Iris pigment epithelial cell (primary cell): ENCODE results near the gene LIMA1.
"Not testable (repeated sequence)": the region's sequence is repeated elsewhere in the genome, so short reads cannot be mapped to it uniquely, and the experiment has no call there.

Experiments
- DNase-seq: peaks from one replicate; pipeline ENCODE4 v3.0.0-alpha.2; 2011; ENCODE audit warnings: low read depth

The LIMA1 gene

DNA sequence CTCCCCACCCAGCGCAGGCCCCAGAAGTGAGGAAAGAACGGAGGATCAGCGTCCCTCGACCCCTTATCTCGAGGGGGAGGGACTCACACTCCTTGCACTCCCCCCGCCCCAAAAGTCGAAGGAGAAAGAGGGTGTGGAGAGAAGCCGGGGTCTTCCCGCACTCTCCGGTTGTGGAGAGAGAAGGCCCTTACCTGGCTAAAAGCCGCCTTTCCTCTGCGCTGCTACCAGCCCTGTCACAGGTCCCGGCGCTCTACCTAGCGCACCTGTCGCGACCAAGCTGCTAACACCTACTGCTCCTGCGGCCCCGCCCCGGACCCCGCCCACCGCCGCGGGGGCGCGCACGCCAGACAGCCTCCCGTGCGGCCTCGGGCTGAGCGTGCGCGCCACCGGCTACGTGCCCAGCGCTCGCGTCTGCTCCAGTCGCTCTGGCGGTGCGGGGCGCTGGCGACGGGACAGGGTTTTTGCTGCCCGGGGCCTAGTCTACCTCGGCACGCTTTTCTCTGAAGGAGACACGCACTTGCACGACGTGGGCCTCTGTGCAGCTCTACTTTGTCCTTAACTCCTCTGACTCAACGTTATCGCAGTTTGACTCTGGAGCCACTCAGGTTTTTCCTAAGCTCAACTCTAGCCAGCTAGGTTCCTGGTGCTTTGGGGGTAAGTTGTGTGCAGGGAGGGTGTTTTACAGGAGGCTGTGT lies at the start of gene LIMA1:
LIMA1 (minus strand) TSS at position 292 of the 695 bp plus-strand sequence. CDS start 34,769 bp downstream, outside the sequence.
- peak; percentile 82 for DNase-seq

DNA sequence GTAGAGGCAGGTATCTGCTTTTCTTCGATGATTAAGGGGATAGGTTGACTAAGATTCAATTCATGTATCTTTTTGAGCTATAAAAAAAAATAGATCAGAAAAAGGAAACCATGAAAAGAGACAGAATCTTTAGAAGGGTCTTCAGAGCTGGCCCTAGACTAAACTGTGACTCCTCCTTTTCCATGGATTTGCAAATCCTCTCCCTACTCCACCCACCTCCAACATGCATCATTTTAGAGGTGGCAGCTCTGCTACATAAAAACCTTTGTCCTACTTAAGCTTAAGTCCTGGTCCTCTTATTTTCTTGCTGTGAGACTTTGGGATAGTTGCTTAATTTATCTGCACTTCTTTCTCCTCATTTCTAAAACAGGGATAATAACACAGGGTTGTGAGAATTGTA lies 48.4 kb upstream of the LIMA1 start:
- DNase-seq, result no peak

DNA sequence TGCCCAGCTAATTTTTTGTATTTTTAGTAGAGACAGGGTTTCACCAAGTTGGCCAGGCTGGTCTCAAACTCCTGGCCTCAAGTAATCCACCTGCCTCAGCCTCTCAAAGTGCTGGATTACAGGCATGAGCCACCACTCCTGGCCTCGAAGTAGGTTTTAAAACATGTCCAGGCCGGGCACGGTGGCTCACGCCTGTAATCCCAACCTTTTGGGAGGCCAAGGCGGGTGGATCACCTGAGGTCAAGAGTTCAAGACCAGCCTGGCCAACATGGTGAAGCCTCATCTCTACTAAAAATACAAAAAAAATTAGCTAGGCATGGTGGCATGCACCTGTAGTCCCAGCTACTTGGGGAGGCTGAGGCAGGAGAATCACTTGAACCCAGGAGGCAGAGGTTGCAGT lies 45.3 kb upstream of the LIMA1 start:
- DNase-seq, result not testable (repeated sequence)

DNA sequence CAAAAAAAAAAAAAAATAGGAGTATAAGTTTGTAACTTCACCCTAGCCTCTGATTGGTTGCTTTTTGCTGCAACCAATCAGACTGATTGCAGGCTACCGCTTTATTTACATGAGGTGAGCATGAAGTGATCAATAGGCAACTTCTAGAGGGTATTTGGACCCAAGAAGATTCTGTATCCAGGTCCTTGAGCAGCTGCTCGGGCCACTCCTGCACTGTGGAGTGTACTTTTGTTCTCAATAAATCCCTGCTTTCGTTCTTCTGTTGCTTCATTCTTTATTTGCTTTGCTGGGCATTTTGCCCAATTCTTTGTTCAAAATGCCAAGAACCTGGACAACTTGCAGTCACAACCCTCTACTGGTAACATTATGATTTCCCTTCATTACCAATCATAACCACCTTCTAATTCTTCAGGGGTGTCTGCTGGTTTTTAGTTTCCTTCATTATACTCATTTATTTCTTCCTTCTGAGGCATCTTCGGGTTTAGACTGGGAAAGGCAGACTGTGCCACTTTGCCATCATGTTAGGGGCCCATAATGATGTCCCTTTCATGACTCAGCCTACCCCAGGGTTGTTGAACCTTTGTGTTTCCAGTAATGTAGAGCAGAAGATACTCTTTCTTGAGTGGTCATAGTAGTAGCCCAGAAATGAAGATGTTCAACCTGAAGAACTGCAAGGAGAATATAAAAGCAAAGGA lies 43.4 kb upstream of the LIMA1 start:
- DNase-seq, result peak; percentile 72

DNA sequence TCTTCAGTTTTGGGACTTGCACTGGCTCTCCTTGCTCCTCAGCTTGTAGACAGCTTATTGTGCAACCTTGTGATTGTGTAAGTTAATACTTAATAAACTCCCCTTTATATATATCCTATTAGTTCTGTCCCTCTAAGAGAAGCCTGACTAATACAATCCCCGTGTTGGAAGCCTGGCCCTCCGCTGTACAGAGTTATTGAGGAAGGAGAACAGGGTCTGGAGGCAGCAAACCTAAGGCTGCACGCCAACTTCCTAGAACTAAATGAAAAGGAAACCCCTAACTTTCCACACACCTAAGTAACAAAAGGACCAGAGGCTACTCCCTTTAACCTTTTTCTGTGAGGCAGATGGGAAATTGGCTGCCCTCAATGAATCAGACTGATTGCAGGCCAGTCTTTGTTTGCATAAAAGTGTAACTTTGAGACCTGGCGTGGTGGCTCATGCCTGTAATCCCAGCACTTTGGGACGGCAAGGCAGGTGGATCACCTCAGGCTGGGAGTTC lies 42.6 kb upstream of the LIMA1 start:
- peak; percentile 52 for DNase-seq

DNA sequence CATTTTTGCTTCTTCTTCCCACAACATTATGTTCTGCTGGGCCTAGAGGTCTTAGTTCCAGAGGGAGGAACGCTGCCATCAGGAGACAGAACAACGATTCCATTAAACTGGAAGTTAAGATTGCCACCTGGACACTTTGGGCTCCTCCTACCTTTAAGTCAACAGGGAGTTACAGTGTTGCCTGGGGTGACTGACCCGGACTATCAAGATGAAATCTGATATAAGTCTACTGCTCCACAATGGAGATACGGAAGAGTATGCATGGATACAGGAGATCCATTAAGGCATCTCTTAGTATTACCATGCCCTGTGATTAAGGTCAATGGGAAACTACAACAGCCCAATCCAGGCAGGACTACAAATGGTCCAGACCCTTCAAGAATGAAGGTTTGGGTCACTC lies 41.5 kb upstream of the LIMA1 start:
- DNase-seq, result not testable (repeated sequence)

DNA sequence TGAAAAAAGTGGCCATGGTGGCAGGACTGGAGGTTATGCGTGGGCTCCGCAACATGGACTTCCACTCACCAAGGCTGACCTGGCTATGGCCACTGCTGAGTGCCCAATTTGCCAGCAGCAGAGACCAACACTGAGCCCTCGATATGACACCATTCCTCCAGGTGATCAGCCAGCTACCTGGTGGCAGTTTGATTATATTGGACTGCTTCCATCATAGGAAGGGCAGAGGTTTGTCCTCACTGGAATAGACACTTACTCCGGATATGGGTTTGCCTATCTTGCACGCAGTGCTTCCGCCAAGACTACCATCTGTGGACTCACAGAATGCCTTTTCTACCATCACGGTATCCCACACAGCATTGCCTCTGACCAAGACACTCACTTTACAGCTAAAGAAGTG lies 40.8 kb upstream of the LIMA1 start:
- not testable (repeated sequence) for DNase-seq

DNA sequence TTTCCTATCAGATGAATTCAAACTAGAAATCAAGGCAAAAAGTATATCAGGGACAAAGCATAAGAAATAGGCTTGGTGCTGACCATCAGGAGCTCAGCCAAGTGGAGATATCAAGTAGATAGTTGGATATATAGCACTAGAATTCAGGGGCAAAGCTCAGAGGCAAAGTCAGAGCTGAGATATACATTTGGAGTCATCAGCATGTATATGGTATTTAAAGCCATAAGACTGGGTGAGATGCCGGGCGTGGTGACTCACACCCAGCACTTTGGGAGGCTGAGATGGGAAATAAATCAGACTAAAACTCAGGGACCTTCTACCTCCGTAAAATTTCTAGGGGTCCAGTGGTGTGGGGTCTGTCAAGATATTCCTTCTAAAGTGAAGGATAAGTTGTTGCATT lies 38.9 kb upstream of the LIMA1 start:
- DNase-seq, result no peak

DNA sequence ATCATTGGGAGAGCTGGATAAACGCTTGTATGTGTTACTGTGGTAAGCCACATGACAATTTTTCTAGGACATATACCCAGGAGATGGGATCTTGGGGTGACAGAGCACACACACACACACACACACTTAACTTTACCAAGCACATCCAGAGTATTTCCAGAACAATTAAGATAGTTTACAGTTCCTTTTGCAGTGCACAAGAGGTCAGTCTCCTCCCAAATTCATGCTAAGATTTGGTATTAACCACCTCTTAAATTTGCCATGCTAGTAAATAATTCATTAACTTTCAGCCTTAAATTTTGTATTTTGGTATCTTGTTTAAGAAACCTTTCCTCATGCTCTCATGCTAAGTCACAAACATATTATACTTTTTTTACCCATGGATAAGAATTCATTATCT lies 33.9 kb upstream of the LIMA1 start:
- no peak for DNase-seq

DNA sequence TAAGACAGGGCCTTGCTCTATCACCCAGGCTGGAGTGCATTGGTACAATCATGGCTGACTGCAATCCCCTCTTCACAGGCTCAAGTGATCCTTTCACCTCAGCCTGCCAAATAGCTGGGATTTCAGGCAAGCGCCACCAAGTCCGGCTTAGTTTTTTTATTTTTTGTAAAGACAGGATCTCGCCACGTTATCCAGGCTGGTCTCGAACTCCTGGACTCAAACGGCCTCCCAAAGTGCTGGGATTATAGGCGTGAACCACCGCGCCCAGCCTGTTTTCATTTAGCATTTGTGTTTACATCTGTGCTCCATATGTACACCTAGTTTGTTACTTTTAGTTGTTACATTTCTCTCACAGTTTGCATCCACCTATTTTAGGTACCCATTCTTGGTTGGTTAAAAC lies 32.5 kb upstream of the LIMA1 start:
- no peak for DNase-seq

DNA sequence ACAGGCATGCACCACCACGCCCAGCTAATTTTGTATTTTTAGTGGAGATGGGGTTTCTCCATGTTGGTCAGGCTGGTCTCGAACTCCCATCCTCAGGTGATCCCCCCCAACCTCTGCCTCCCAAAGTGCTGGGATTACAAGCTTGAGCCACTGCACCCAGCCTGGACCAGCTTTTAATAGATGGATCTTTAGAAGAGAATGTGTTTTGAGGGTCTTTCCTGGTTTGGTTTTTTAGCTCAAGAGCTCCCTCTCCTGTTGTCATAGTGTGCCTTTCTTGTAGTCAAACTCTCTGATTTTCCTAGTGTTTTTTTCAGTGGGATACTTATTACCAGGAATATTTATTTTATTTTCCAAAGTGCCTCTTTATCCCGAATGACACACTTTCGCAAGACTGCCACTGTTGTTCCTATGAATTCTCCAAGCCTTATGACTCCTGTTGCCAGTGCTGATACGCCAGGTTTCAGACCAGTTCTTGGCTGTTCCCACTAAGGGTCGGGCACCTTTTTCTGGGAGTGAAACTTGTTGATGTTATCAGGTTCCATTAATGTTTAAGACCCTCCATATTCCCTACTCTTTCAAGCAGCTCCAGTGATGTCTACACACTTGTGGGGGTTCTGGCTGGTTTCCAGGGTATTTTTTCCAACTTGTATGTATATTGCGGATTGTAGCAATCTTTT lies 31.5 kb upstream of the LIMA1 start:
- peak; percentile 66 for DNase-seq

DNA sequence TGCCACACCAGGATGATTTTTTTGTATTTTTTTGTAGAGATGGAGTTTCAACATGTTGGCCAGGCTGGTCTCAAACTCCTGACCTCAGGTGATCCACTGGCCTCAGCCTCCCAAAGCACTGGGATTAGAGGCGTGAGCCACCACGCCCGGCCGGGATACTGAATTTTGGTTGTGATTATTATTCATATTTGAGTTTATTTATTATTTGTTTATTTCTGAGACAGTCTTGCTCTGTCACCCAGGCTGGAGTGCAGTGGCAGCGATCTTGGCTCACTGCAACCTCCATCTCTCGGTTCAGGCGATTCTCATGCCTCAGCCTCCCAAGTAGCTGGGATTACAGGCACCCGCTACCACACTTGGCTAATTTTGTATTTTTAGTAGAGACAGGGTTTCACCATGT lies 30.7 kb upstream of the LIMA1 start:
- DNase-seq, result not testable (repeated sequence)

DNA sequence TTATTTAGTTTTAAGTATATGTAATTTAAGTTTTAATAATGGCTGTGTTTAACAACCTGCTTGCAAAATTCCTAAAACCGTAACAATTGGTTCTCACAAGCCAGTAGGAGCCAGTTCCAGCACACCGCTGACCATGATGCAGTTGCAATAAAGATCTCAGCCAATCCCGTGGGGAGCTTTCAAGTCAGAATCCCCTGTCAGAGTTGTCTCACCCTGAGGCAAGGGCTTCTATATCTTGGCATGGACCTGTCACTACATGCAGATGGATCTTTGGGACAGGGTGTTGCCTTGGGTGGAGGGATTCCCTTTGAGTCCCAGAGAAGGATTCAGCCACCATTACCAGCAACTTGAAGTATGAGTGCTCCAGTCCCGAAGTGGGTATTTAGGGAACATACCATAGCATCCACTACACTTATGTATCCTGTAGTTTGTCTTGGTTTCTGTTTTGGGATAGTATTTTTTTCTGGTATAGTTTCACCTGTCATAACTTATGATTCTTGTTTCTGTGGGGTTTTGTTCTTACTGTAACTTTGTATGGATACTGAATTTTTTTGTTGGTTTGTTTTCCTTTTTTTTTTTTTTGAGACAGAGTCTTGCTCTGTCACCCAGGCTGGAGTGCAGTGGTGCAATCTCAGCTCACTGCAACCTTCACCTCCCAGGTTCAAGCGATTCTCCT lies 30.1 kb upstream of the LIMA1 start:
- DNase-seq, result no peak

DNA sequence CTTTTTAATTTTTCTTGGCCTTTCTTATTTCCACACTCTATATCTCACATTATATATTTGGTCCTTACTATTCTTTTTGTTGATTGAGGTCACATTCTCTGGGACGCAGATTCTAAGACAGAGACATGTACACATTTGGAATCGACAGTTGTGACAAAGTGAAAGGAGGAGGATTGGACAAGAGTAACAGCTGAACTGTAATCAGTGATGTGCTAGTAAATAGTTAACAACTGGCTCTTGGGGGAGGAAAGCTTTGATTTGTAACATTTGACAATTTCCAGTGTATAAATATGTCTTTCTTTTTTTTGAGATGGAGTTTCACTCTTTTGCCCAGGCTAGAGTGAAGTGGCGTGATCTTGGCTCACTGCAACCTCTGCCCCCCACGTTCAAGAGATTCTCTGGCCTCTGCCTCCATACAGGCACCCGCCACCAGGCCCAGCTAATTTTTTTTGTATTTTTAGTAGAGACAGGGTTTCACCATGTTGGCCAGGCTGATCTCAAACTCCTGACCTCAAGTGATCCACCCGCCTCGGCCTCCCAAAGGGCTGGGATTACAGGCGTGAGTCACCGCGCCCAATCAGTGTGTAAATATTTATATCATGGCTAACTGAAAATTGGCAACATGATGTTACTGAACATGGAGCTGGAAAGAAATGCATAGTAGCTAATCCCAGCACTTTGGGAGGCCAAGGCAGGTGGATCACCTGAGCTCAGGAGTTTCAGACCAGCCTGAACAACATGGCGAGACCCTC lies 28.7 kb upstream of the LIMA1 start:
- peak; percentile 86 for DNase-seq

DNA sequence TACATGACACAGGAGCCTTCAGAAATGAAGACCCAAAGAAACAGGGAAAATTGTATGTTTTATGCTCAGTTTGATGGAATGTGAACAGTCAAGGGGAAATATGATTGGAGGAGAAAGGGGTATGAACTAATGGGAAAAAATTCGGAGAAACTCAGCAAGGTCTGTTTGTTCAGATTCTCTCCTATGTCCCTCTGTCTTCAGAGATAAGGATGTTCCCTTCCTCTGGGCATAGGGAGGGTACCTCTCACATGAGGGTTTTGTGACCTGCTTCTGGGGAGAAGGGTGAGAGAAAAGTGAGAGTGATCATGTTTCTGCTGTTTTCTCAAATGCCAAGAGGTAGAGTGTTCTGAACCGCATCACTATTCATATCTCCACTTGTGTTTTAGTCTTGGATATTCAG lies 26.6 kb upstream of the LIMA1 start:
- DNase-seq, result no peak

DNA sequence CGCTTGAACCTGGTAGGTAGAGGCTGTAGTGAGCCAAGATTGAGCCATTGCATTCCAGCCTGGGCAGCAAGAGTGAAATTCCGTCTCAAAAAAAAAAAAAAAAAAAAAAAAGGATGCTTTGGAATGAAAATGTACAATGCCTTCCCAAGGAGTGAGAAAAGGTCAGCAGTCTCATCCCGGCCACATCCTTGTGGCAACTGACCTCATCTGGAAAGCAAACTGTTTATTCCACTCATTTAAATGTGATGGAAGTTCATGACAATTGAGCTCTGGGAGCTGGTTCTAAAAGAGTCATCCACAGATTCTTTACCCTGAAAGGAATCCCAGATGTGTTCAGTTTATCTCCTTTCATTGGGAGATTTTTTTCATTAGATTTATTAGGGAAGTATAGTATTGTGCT lies 19.4 kb upstream of the LIMA1 start:
- no peak for DNase-seq

DNA sequence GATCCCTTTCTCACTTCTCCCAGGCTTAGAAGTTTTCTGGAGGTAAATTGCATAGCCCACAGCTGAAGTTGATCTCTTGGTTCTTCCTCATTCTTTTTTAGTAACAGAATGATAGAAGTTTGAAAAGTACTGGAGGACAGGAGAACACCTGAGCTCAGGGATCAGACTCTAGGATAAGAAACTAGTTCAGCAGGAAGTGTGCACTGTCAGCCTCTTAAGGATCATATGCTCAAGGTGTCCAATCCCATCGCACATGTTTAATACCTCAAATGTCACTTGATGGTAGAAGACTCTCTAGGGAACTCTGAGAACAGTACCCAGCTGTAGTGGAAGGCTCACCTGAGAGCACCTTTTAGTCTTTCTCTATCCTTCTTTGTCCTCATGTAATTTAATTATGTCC lies 14.7 kb upstream of the LIMA1 start:
- DNase-seq, result no peak

DNA sequence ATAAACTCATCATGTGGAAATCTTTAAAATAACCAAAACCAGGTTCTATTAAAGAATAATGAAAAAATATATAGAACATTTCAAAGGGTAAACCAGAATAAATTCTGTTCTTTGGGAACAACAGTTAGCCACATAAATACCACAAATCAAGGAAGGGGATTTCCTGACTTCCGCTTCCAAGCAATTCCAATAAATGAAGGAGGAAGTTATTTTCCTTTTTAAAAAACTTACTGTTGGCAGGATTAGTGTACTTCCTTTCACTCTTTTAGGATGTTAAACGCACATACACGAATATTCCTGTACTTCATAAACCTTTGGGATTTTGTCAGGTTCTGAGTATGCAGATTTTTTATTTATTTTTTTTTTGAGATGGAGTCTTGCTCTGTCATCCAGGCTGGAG lies 13.7 kb upstream of the LIMA1 start:
- DNase-seq, result no peak

DNA sequence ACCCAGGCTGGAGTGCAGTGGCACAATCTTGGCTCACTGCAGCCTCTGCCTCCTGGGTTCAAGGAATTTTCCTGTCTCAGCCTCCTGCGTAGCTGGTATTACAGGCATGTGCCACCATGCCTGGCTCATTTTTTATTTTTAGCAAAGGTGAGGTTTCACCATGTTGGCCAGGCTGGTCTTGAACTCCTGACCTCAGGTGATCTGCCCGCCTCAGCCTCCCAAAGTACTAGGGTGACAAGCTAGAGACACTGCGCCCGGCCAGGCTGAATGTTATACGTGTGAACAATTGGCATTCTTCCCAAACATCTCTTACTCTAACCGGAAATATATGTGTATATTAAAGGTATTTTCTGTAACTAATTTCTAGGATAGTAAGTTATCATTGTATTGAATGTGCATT lies 13.2 kb upstream of the LIMA1 start:
- DNase-seq, result no peak

DNA sequence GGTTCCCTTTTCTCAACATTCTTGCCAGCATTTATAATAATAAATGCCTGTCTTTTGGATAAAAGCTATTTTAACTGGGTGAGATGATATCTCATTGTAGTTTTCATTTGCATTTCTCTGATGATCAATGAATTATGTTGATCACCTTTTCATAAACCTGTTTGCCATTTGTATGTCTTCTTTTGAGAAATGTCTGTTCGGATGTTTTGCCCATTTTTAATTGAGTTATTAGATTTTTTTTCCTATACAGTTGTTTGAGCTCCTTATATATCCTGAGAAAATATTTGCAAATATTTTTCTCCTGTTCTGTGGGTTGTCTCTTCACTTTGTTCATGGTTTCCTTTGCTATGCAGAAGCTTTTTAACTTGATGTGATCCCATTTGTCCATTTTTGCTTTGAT lies 8.1 kb upstream of the LIMA1 start:
- DNase-seq, result no peak

DNA sequence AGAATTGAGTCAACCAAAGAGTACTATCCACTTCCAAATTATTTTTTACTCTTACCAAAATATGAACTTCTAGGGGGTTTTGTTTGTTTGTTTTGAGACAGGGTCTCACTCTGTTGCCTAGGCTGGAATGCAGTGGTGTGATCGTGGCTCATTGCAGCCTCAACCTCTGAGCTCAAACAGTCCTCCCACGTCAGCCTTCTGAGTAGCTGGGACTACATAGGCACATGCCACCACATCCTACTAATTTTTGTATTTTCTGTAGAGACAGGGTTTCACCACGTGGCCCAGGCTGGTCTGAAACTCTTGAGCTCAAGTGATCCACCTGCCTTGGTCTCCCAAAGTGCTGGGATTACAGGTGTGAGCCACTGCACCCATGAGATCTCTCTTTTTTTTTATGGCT lies 7.4 kb upstream of the LIMA1 start:
- DNase-seq, result not testable (repeated sequence)

DNA sequence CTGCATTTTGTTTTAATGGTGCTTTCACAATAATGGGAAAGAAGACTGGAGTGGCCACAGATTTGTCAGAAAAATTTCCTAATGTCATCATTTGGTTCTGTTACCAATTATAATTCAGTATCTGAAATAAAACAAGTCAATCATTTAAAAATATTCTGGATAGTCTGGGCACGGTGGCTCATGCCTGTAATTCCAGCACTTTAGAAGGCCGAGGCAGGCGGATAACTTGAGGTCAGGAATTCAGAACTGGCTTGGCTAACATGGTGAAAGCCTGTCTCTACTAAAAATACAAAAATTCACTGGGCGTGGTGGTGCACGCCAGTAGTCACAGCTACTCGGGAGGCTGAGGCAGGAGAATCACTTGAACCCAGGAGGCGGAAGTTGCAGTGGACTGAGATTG lies 4.0 kb upstream of the LIMA1 start:
- no peak for DNase-seq
